Sigmoid colon (tissue), 7 donors: ENCODE data around the gene ZNF407. TPM values are rescaled to one million over a fixed set of nuclear protein-coding genes. Genes with fewer than 3 reads are reported as not detected.

Experiments
- DNase-seq: peaks from one replicate; pipeline ENCODE4 v3.0.0-alpha.2; 2019
- H3K27ac ChIP-seq, 4 donors: fragments of 200-600 bp; sonication (generic); one replicate each; pipeline ENCODE4 v1.5.1; 2016 to 2019; ENCODE audit warnings: mild to moderate bottlenecking in 1 of 4
- H3K27me3 ChIP-seq, 3 donors: fragments of 200-600 bp; sonication (generic); one replicate each; pipeline ENCODE4 v1.5.1; 2019; ENCODE audit warnings: mild to moderate bottlenecking in 1 of 3
- H3K36me3 ChIP-seq, 4 donors: fragments of 200-600 bp; sonication (generic); one replicate each; pipeline ENCODE4 v1.5.1; 2016 to 2019
- H3K4me1 ChIP-seq, 4 donors: fragments of 200-600 bp; sonication (generic); one replicate each; pipeline ENCODE4 v1.5.1; 2017 to 2019
- H3K4me3 ChIP-seq, 4 donors: fragments of 200-600 bp; sonication (generic); one replicate each; pipeline ENCODE4 v1.5.1; 2017 to 2019; ENCODE audit warnings: mild to moderate bottlenecking in 2 of 4, moderate library complexity in 1 of 4
- H3K9me3 ChIP-seq, 4 donors: fragments of 200-600 bp in 3 of 4; sonication (generic) in 3 of 4; one replicate each; pipeline versions ENCODE4 v1.5.1 to v1.6.1; 2013 to 2019
- CTCF ChIP-seq, 4 experiments: fragments of 450-650 bp in 3 of 4; fragments of 200-600 bp in 1 of 4; IDR thresholded peaks; one replicate each; pipeline ENCODE4 v1.5.1; 2016 to 2019; ENCODE audit warnings: antibody characterized with exemption in 4 of 4, mild to moderate bottlenecking in 3 of 4, moderate library complexity in 2 of 4
- EP300 ChIP-seq, 4 donors: sonication (generic); formaldehyde crosslinking; IDR thresholded peaks; one replicate each; pipeline ENCODE4 v1.6.1; 2017; ENCODE audit warnings: antibody characterized with exemption in 4 of 4
- POLR2A ChIP-seq, 2 donors: fragments of 450-650 bp; IDR thresholded peaks; one replicate each; pipeline ENCODE4 v1.6.1; 2016; ENCODE audit warnings: antibody characterized with exemption in 2 of 2, mild to moderate bottlenecking in 2 of 2, moderate library complexity in 2 of 2
- POLR2AphosphoS5 ChIP-seq, 4 donors: sonication (generic); formaldehyde crosslinking; IDR thresholded peaks; one replicate each; pipeline ENCODE4 v1.6.1; 2017; ENCODE audit warnings: antibody characterized with exemption in 4 of 4
- WGBS, 2 donors: extraction: QIAGEN DNeasy Blood & Tissue Kit; methylation state at CpG; one replicate each; pipeline ENCODE4 v1.1.7; 2013; 5-methylcytosine and 5-hydroxymethylcytosine counted together
- intact Hi-C: fragments of 100-400 bp; cut with DNase I; formaldehyde crosslinking; loops from one replicate; pipeline ENCODE4 v1.15.1; 2023
- polyA plus RNA-seq, 3 donors: library from polyadenylated mRNA; stranded (reverse); fragments of 200-250 nt; gene quantifications; one replicate each; pipeline ENCODE4 v1.2.3, GENCODE V29; 2013
- total RNA-seq, 4 donors: library from RNA; depleted of rRNA; stranded (reverse); fragments of >200 nt; gene quantifications; one replicate each; pipeline ENCODE4 v1.1.0, GENCODE V29; 2016
- donor health status: healthy with polysubstance abuse.
- donor health status: Bipolar disorder and iron deficiency.
- donor health status: healthy.

Gene ZNF407
- total and polyA plus RNA-seq, 7 donors, result 1.4 to 19.8 (median 16.3) TPM

- whole genome bisulfite sequencing, 2 donors, result 86 to 89% methylated on average over 3 of the region's 3 CpGs
- H3K4me1 ChIP-seq, result peaks cover 0 to 17% (median 0%) of the 10 kb centered on the region in 4 donors
- intact Hi-C loops, result no loop called here
- no peak overlapping the region for H3K27ac ChIP-seq
- no peak for DNase-seq
- no peaks in the 10 kb centered on the region for H3K36me3 ChIP-seq
- H3K4me3 ChIP-seq, result no peak overlapping the region
- TF ChIP-seq EP300 (IDR thresholded peaks at IDR 0.05) (no peak), CTCF (IDR thresholded peaks at IDR 0.05) (no peak), POLR2AphosphoS5 (IDR thresholded peaks at IDR 0.05) (no peak), POLR2A (IDR thresholded peaks at IDR 0.05) (no peak)
- H3K27me3 ChIP-seq, result no peaks in the 10 kb centered on the region
- no peaks in the 10 kb centered on the region for H3K9me3 ChIP-seq
Measured at GRCh38 chr18:74820160-74820780, 222.6 kb downstream of the ZNF407 start.

GRCh38 chr18:74825460-74825859 is 227.8 kb downstream of the ZNF407 start:
- Histone ChIP-seq H3K4me3 (no peak overlapping the region), H3K4me1 (no peaks in the 10 kb centered on the region), H3K9me3 (no peaks in the 10 kb centered on the region), H3K27ac (no peak overlapping the region), H3K27me3 (no peaks in the 10 kb centered on the region), H3K36me3 (no peaks in the 10 kb centered on the region)
- intact Hi-C loops, result no loop called here
- no peak for TF ChIP-seq POLR2AphosphoS5 (IDR thresholded peaks at IDR 0.05)
- no peak for TF ChIP-seq CTCF (IDR thresholded peaks at IDR 0.05)
- TF ChIP-seq EP300 (IDR thresholded peaks at IDR 0.05), result no peak
- no peak for TF ChIP-seq POLR2A (IDR thresholded peaks at IDR 0.05)
- 86 to 91% methylated on average over 1 of the region's 1 CpG for WGBS, 2 donors
- no peak for DNase-seq

GRCh38 chr18:74826572-74826971 is 228.9 kb downstream of the ZNF407 start:
- H3K27ac ChIP-seq, result no peak overlapping the region
- DNase-seq, result no peak
- H3K9me3 ChIP-seq, result no peaks in the 10 kb centered on the region
- intact Hi-C loops, result no loop called here
- TF ChIP-seq POLR2AphosphoS5 (IDR thresholded peaks at IDR 0.05) (no peak), CTCF (IDR thresholded peaks at IDR 0.05) (no peak), POLR2A (IDR thresholded peaks at IDR 0.05) (no peak), EP300 (IDR thresholded peaks at IDR 0.05) (no peak)
- H3K4me1 ChIP-seq, result no peaks in the 10 kb centered on the region
- H3K36me3 ChIP-seq, result no peaks in the 10 kb centered on the region
- H3K4me3 ChIP-seq, result no peak overlapping the region
- 84 to 90% methylated on average over 5 of the region's 5 CpGs for WGBS, 2 donors
- H3K27me3 ChIP-seq, result no peaks in the 10 kb centered on the region

- 90 to 94% methylated on average over 3 of the region's 3 CpGs for WGBS, 2 donors
- DNase-seq, result no peak
- Histone ChIP-seq H3K9me3 (no peaks in the 10 kb centered on the region), H3K4me1 (no peaks in the 10 kb centered on the region), H3K27ac (no peak overlapping the region), H3K27me3 (no peaks in the 10 kb centered on the region), H3K4me3 (no peak overlapping the region), H3K36me3 (no peaks in the 10 kb centered on the region)
- intact Hi-C loops, result no loop called here
- no peak for TF ChIP-seq POLR2AphosphoS5 (IDR thresholded peaks at IDR 0.05)
- TF ChIP-seq CTCF (IDR thresholded peaks at IDR 0.05), result no peak
- no peak for TF ChIP-seq POLR2A (IDR thresholded peaks at IDR 0.05)
- TF ChIP-seq EP300 (IDR thresholded peaks at IDR 0.05), result no peak
Measured at GRCh38 chr18:74828200-74828599, 230.5 kb downstream of the ZNF407 start.
